Measurements from ENCODE around the gene EIF2S2.
A peak's percentile ranks its signal among the peaks of the same experiment; 100 is the strongest.

The EIF2S2 gene

DNA sequence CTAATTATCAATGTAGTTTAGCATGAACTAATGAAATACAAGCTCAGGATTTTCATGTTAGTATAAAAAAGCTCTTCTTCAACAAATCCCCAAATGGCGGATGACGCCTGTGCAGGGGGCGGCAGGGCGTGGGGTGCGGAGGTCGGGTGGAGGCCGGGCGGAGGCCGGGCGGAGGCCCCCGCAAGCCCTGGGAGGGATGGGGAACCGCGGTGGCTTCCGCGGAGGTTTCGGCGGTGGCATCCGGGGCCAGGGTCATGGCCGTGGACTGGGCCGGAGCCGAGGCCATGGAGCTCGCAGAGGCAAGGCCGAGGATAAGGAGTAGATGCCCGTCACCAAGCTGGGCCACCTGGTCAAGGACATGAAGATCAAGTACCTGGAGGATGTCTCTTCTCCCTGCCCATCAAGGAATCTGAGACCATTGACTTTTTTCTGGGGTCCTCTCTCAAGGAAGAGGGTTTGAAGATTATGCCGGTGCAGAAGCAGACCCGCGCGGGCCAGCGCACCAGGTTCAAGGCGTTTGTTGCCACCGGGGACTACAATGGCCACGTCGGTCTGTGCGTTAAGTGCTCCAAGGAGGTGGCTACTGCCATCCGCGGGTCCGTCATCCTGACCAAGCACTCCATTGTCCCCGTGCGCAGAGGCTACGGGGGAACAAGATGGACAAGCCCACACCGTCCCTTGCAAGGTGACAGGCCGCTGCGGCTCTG, 10.4 kb upstream of the EIF2S2 start:
- DNase-seq = no peak
- Histone ChIP-seq H3K4me3 (ENCODE audit: low read depth, low read length) (no peak overlapping the region), H3K27me3 (replicated peaks) (no peaks in the 10 kb centered on the region), H3K27ac (no peak overlapping the region), H3K36me3 (replicated peaks) (no peaks in the 10 kb centered on the region)
- in situ Hi-C loops (cut with HindIII; ENCODE audit: low pct_ligation_motif_present, low sequenced_read_pairs) = no loop called here
- TF ChIP-seq, protein P1, sequence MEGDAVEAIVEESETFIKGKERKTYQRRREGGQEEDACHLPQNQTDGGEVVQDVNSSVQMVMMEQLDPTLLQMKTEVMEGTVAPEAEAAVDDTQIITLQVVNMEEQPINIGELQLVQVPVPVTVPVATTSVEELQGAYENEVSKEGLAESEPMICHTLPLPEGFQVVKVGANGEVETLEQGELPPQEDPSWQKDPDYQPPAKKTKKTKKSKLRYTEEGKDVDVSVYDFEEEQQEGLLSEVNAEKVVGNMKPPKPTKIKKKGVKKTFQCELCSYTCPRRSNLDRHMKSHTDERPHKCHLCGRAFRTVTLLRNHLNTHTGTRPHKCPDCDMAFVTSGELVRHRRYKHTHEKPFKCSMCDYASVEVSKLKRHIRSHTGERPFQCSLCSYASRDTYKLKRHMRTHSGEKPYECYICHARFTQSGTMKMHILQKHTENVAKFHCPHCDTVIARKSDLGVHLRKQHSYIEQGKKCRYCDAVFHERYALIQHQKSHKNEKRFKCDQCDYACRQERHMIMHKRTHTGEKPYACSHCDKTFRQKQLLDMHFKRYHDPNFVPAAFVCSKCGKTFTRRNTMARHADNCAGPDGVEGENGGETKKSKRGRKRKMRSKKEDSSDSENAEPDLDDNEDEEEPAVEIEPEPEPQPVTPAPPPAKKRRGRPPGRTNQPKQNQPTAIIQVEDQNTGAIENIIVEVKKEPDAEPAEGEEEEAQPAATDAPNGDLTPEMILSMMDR (IDR thresholded peaks at IDR 0.05; ENCODE audit: low read depth, low read length, missing control alignments) = no peak

DNA sequence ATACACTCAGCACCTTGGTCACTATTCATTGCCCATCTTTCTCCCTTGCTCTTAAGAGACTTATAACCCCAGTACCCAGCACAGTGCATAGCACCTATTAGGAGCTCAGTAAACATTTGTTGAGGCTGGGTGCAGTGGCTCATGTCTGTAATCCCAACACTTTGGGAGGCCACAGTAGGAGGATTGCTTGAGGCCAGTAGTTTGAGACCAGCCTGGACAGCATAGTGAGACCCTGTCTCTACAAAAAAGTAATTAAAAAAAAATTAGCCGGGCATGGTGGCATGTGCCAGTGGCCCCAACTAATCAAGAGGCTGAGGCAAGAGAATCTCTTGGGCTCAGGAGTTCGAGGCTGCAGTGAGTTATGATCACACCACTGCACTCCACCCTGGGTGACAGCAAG, 8.2 kb upstream of the EIF2S2 start:
- no peak for DNase-seq
- TF ChIP-seq, protein P1 (IDR thresholded peaks at IDR 0.05; ENCODE audit: low read depth, low read length, missing control alignments) = no peak
- in situ Hi-C loops (cut with HindIII; ENCODE audit: low pct_ligation_motif_present, low sequenced_read_pairs) = no loop called here
- Histone ChIP-seq H3K36me3 (replicated peaks) (no peaks in the 10 kb centered on the region), H3K27me3 (replicated peaks) (no peaks in the 10 kb centered on the region), H3K4me3 (ENCODE audit: low read depth, low read length) (no peak overlapping the region), H3K27ac (no peak overlapping the region)

DNA sequence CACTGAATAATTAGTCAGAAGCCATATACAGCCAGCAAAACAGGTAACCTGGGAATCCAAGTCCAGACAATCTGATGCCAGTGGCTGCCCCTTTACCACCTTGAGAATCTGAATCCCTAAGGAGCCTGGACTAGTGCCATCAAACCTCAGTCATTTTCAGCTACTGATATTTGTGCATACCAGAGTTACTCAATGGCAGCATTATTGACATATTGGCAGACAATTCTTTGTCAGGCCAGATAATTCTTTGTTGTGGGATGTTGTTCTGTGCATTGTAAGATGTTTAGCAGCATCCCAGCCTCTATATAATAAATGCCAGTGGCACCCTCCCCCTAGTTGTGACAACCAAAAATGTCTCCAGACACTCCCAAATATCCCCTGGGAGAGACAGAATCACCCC, 3.2 kb upstream of the EIF2S2 start:
- DNase-seq = no peak
- in situ Hi-C loops (cut with HindIII; ENCODE audit: low pct_ligation_motif_present, low sequenced_read_pairs) = no loop called here
- Histone ChIP-seq H3K36me3 (replicated peaks) (no peaks in the 10 kb centered on the region), H3K27ac (no peak overlapping the region), H3K27me3 (replicated peaks) (no peaks in the 10 kb centered on the region), H3K4me3 (ENCODE audit: low read depth, low read length) (no peak overlapping the region)
- TF ChIP-seq, protein P1 (IDR thresholded peaks at IDR 0.05; ENCODE audit: low read depth, low read length, missing control alignments) = no peak

DNA sequence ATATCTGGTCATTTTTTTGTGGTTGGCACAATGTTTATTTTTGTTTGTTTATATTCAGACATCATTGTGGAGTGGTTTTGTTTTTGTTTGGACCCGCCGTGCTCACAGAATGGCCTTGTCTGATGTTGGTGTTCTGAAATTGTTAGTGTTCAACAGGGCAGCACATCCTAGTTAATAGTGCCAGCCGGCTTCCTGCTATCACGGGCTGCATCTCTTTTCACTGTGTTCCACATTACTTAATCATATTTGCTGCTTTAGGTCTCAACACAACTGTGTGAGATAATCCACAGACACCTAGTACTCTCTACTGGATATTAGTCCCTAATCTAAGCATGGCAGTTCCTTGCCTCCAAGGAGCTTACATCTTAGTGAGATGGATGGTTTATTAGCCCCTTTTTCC, 2.8 kb upstream of the EIF2S2 start:
- H3K27ac ChIP-seq = no peak overlapping the region
- TF ChIP-seq, protein P1 (IDR thresholded peaks at IDR 0.05; ENCODE audit: low read depth, low read length, missing control alignments) = no peak
- no peak overlapping the region for H3K4me3 ChIP-seq (ENCODE audit: low read depth, low read length)
- DNase-seq = no peak
- in situ Hi-C loops (cut with HindIII; ENCODE audit: low pct_ligation_motif_present, low sequenced_read_pairs) = no loop called here
- no peaks in the 10 kb centered on the region for H3K36me3 ChIP-seq (replicated peaks)
- H3K27me3 ChIP-seq (replicated peaks) = no peaks in the 10 kb centered on the region

DNA sequence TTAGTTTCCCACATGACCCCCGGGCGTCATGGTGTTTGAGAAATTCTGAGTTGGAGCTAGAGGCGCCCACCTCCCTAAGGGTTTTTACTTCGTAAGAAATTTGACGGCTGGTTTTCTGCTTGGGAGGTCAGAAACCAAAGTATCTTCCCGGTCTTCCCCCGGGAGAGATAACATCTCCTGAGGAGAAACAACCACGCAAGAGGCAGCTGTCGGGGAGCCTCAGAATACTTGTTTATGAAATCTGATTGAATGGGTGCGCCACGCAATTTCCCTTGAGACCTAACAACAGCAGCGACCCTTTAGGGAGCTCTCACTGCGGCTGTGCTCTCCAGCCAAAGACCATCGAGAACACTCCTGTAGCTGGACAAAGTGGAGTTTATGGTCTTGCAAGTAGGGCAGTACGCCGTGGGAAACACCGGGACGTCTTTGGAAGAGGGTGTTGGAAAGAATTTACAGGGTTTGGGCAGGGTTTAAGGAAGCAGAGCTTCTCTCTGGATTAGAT, 608 bp upstream of the EIF2S2 start:
- peak; percentile 34 for DNase-seq

More for the DNA sequence above, 608 bp upstream of the EIF2S2 start:
- H3K27ac ChIP-seq = peak overlapping the region; percentile 97
- in situ Hi-C loops (cut with HindIII; ENCODE audit: low pct_ligation_motif_present, low sequenced_read_pairs) = no loop called here
- H3K36me3 ChIP-seq (replicated peaks) = peaks cover 4% of the 10 kb centered on the region
- H3K4me3 ChIP-seq (ENCODE audit: low read depth, low read length) = peak overlapping the region; percentile 94
- H3K27me3 ChIP-seq (replicated peaks) = no peaks in the 10 kb centered on the region
- TF ChIP-seq, protein P1 (IDR thresholded peaks at IDR 0.05; ENCODE audit: low read depth, low read length, missing control alignments) = no peak

Data from brain microvascular endothelial cell (primary cell).